CD4-positive, alpha-beta T cell treated with Interleukin-17A for 1 hour (primary cell): ENCODE results near the gene SLC16A6.
"Not testable (repeated sequence)": the region's sequence is repeated elsewhere in the genome, so short reads cannot be mapped to it uniquely, and the experiment has no call there.

ENCODE experiments used
- DNase-seq: peaks from one replicate; pipeline ENCODE4 v3.0.0-alpha.2; 2020

Gene SLC16A6

DNA sequence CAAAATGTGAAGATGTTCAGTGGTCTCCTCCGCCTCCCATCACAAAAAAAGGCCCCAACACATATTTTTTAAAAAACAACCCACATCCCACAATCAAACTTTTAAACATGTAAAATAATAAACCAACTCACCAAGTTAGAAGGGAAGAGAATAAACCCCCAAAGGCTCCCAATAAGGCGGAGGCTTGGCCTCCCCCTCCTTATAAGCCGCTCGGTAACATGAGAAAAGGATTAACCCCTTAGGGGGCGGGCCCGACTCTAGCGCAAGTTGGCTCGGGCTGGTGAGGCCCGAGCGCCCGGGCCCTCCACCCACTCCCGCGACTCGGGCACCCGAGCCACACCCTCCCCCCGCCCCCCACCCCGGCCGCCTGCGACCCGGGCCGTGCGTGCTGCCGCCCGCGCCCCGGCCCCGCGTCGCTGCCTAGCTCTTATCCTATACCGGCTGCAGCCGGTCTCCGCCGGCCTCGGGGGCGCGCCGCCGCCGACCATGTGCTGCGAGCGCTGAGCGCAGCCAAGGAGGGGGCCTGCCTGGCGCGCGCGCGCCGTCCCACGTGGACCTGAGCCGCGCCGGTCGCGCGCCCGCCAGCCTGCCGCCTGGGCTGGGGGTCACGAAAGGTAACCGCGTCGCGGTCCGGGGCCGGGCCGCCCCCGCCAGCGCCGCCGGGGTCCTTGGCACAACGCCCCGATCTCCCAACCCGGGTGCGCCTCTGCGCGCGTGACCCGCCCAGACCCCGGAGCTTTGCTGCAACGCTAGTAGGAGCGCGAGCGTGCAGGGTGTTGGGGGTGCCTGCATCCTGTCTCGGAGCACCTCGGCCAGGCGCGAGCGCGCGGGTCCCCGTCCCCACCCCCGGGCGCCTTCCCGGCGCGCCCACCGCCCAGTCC is at the start of gene SLC16A6, which contains the start of gene ARSG:
Gene SLC16A6, minus strand, starts transcription at position 173 of the 881 bp plus-strand sequence. CDS start 12,807 bp downstream, outside the sequence.
Gene ARSG, plus strand, starts transcription at position 541 of the 881 bp plus-strand sequence. CDS start 15,999 bp downstream, outside the sequence.
- peak; percentile 84 for DNase-seq

- DNase-seq = no peak
These were observed 43.5 kb upstream of the SLC16A6 start for GRCh38 chr17:68334393-68334792.

- not testable (repeated sequence) for DNase-seq
These were observed 41.0 kb upstream of the SLC16A6 start for GRCh38 chr17:68331932-68332331.

- DNase-seq = no peak
These were observed 38.4 kb upstream of the SLC16A6 start for GRCh38 chr17:68329331-68329730.

DNA sequence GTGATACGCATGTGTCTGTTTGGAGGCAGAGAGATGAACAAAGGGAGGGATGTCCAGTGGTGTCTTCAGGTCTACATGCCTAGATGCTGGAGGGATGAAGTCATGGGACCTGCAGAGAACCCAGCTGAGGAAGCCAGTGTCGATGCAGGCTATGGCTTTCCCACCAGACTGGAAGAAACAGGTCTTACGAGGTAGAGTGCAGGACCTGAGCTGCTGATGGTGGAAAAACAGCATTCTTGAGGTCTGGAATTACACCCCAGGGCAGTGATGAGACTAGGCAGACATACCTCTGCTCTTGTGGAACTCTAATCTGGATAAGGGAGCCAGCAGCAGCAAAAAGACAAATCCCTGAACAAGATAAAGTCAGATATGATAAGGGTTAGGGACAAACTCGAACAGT is 37.7 kb upstream of the SLC16A6 start:
- DNase-seq = no peak

- no peak for DNase-seq
These were observed 37.1 kb upstream of the SLC16A6 start for GRCh38 chr17:68327823-68328557.

- no peak for DNase-seq
These were observed 35.8 kb upstream of the SLC16A6 start for GRCh38 chr17:68326681-68327080.

DNA sequence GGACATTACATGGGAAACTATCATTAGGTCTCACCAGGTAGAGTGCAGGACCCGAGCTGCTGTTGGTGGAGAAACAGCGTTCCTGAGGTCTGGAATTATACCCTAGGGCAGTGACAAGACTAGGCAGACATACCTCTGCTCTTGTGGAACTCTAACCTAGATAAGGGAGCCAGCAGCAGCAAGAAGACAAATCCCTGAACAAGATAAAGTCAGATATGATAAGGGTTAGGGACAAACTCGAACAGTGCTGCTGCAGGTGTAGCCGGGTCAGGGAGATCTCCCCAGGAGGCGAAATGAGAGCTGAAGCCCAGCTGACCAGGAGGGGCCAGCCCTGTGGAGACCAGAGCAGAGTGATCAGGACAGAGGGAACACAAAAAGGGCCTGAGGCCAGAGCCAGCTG is 35.0 kb upstream of the SLC16A6 start:
- DNase-seq = no peak

DNA sequence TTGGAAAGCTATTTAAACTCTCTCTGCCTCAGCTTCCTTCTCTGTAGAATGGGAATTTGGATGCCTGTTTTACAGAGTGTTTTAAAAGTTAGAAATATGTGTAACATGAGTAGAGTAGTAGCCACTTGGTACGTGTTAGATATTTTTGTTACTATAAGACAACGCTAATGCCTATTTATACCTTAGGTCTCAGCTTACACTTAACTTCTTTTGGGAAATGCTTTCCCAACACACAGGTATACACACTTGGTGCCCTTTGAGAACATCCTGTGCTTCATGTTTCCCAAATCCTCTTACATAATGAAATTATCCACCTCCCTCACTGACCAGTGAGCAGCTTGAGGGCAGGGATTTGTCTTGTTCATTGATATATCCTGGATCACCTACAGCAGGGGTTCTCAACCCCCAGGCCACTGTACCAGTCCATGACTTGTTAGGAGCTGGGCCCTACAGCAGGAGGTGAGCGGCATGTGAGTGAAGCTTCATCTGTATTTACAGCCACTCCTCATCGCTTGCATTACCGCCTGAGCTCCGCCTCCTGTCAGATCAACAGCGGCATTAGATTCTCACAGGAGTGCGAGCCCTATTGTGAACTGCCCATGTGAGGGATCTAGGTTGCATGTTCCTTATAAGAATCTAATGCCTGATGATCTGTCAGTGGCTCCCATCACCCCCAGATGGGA is 33.9 kb upstream of the SLC16A6 start:
- no peak for DNase-seq

- no peak for DNase-seq
These were observed 33.2 kb upstream of the SLC16A6 start for GRCh38 chr17:68324114-68324513.

GRCh38 chr17:68322630-68323029 is 31.7 kb upstream of the SLC16A6 start:
- DNase-seq = no peak

- no peak for DNase-seq
These were observed 30.6 kb upstream of the SLC16A6 start for GRCh38 chr17:68321556-68321954.

DNA sequence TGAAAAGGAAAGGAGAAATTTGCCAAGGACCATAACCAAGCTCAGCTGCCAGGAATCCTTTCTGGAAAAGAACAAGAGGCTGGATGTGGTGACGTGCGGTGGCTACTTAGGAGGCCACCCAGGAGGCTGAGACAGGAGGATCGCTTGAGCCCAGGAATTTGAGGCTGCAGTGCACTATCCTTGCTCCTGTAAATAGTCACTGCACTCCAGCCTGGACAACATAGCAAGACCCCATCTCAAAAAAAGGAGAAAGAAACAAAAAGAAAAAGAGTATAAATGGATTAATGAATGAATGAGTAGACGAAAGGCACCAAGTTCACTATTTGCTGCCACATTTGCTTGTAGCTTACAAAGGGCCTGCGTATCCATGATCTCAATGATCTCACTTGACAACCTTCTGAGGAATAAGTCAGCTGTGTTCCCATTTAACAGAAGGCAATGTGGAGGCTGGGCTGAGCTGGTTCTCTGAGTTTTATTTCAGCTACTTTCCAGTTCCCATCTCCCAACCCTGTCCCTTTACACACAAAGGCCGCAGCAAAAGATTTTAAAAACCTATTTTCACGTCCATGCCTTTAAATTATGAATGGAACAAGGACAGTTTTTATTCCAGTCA is 30.1 kb upstream of the SLC16A6 start:
- DNase-seq = no peak

- DNase-seq = no peak
These were observed 29.5 kb upstream of the SLC16A6 start for GRCh38 chr17:68320311-68320865.

- no peak for DNase-seq
These were observed 28.7 kb upstream of the SLC16A6 start for GRCh38 chr17:68319410-68320162.

DNA sequence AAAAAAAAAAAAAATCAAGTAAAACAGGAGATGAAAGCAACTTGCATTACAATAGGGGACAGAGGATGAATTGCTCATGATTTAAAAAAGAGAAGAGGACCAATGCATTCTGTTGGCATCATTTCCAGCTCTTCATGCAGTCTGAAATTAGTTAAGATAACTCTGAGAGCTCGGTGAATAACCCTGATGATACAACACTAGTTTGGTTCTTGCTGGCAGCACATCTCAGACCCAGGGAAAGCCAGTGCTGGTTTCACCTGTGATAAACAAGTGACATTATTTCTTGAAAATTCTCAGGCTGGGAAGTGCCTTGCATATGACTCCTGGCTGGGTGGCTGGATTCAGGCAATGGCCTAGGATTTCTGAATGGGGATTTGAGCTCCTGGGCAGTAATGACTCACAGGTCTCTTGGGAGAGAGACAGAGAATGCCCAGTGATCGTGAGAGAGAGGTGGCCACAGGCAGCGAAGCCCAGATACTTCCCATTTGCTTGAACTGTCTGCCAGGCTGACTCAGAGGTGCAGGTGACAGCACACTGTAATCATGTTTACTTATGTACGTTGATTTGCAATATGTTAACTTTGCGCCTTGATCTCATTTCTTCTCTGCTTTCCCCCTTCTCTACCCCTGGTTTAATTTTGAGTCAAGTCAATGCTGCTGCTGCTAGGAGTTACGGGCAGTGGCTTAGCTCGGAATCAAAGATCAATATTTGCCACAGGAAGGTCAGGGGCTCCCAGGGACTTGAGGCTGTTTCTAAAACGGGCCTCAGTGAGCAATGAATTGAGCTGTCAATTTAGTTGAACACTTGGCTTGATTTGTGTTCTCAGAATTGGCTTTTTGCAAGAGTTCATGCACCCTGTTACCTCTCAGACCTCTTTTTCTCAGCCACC is 27.4 kb upstream of the SLC16A6 start:
- DNase-seq = no peak

GRCh38 chr17:68317458-68317857 is 26.5 kb upstream of the SLC16A6 start:
- no peak for DNase-seq

DNA sequence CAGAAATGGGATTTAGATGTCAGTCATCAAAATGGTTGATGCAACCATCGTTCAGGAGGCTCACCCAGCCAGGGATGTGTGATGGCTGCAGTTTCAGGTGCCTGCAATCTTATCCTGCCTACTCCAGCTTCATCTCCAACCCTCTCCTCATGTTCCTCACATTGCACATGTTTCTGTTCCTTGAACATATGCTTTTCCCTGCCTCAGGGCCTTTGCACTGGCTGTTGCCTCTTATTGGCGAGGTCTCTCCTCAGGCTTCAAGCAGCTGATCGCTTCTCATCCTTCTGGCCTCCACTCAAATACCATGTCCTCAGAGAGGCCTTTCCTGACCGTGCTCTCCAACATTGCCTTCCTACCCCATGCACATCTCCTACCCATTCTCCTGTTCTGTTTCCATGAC is 25.0 kb upstream of the SLC16A6 start:
- DNase-seq = no peak

DNA sequence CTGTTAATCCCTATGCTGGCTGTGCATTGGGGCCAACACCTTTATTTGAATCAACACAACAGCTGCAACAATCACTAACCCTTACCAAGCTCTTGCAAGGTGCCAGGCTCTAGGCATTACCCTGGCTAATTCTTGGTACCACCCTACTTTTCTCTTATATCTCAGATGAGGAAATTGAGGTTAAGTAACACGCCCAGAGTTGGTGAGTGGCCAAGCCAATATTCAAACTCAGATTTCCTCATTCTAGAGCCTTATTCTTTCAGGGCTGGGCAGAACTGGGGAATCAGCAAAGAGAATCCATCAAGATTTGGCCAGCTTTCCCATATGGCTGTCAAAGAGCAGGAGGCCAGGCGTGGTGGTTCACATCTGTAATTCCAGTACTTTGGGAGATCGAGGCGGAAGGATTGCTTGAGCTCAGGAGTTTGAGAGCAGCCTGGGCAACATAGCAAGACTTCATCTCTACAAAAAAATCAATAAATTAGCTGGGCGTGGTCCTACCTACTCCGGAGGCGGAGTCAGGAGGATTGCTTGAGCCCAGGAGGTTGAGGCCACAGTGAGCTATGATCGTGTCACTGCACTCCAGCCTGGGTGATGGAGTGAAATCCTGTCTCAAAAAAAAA is 24.1 kb upstream of the SLC16A6 start:
- peak; percentile 47 for DNase-seq

GRCh38 chr17:68310152-68310551 is 19.2 kb upstream of the SLC16A6 start:
- DNase-seq = peak; percentile 39
